IMR-90 (cell line): ENCODE measurements around the gene TOGARAM2. TPM values are rescaled to one million over a fixed set of nuclear protein-coding genes. Genes with fewer than 3 reads are reported as not detected.

Experiments used
- ATAC-seq: fragments of 200-7000 bp; cut with Tn5 transposase; 2 replicates; pipeline ENCODE4 v1.9.1; 2020; ENCODE audit warnings: low read depth, mild to moderate bottlenecking, moderate library complexity
- BruUV-seq: library from RNA; stranded (reverse); fragments of 400-500 nt; replicated peaks from 2 replicates; lab custom pipeline; 2021; lab: Mats Ljungman, UMichigan
- CTCF ChIA-PET: fragments of 300-600 bp; formaldehyde crosslinking; extraction: SDS; loops from one replicate; lab custom pipeline; 2021; ENCODE audit warnings: antibody characterized with exemption; lab: Yijun Ruan, JAX
- POLR2A ChIA-PET: fragments of 300-600 bp; sonication (Branson Sonifier 250); formaldehyde crosslinking; loops from one replicate; lab custom pipeline; 2022; ENCODE audit warnings: antibody characterized with exemption; ENCODE audit not compliant: unreplicated experiment; lab: Charles Lee
- DNase-seq: peaks from one replicate; pipeline ENCODE4 v3.0.0; 2013
- H2AFZ ChIP-seq: replicated peaks from 2 replicates; pipeline ENCODE3; 2013; ENCODE audit warnings: low read length, mild to moderate bottlenecking; ENCODE audit not compliant: poor library complexity
- H2AK5ac ChIP-seq: 2 replicates; pipeline ENCODE4 v1.6.1; 2013; ENCODE audit warnings: low read depth, low read length, inconsistent platforms
- H2AK9ac ChIP-seq: replicated peaks from 2 replicates; pipeline ENCODE3; 2013; ENCODE audit warnings: mild to moderate bottlenecking, low read depth, low read length, moderate library complexity; ENCODE audit not compliant: poor library complexity
- H2BK120ac ChIP-seq: 2 replicates; pipeline ENCODE4 v1.6.1; 2013; ENCODE audit warnings: low read depth, low read length, inconsistent platforms
- H2BK15ac ChIP-seq: 3 replicates; pipeline ENCODE4 v1.6.1; 2013; ENCODE audit warnings: low read depth, low read length, inconsistent platforms
- H2BK20ac ChIP-seq: 2 replicates; pipeline ENCODE4 v1.6.1; 2013; ENCODE audit warnings: low read depth, mild to moderate bottlenecking, inconsistent platforms, low read length, moderate library complexity
- H2BK5ac ChIP-seq: 2 replicates; pipeline ENCODE4 v1.6.1; 2013; ENCODE audit warnings: mild to moderate bottlenecking, low read depth, low read length, inconsistent platforms; ENCODE audit not compliant: poor library complexity, severe bottlenecking
- H3K14ac ChIP-seq: replicated peaks from 2 replicates; pipeline ENCODE4 v1.6.1; 2013; ENCODE audit warnings: low read depth, low read length, inconsistent platforms
- H3K18ac ChIP-seq: 2 replicates; pipeline ENCODE4 v1.6.1; 2013; ENCODE audit warnings: low read depth, low read length, control low read depth
- H3K23ac ChIP-seq: 2 replicates; pipeline ENCODE4 v1.6.1; 2013; ENCODE audit warnings: low read depth, low read length, inconsistent platforms
- H3K27ac ChIP-seq: 2 replicates; pipeline ENCODE4 v1.5.1; 2013; ENCODE audit warnings: mild to moderate bottlenecking, control low read depth, low read length; ENCODE audit not compliant: insufficient read depth
- H3K27me3 ChIP-seq: 2 replicates; pipeline ENCODE4 v1.6.1; 2013; ENCODE audit warnings: low read length; ENCODE audit not compliant: control insufficient read depth, insufficient read depth
- H3K36me3 ChIP-seq: 2 replicates; pipeline ENCODE4 v1.6.1; 2013; ENCODE audit warnings: low read length, mixed read lengths; ENCODE audit not compliant: control insufficient read depth, insufficient read depth
- H3K4ac ChIP-seq: 2 replicates; pipeline ENCODE4 v1.6.1; 2013; ENCODE audit warnings: low read depth, low read length, inconsistent platforms
- H3K4me1 ChIP-seq: 2 replicates; pipeline ENCODE4 v1.6.1; 2013; ENCODE audit warnings: low read length, mixed read lengths; ENCODE audit not compliant: control insufficient read depth, insufficient read depth
- H3K4me2 ChIP-seq: 2 replicates; pipeline ENCODE4 v1.6.1; 2013; ENCODE audit warnings: low read depth, mild to moderate bottlenecking, control low read depth, low read length, moderate library complexity
- H3K4me3 ChIP-seq: 2 replicates; pipeline ENCODE4 v1.5.1; 2013; ENCODE audit warnings: low read depth, mild to moderate bottlenecking, control low read depth, low read length, moderate library complexity; ENCODE audit not compliant: insufficient read depth
- H3K56ac ChIP-seq: 2 replicates; pipeline ENCODE4 v1.6.1; 2013; ENCODE audit warnings: low read length, inconsistent platforms; ENCODE audit not compliant: insufficient read depth; ENCODE audit errors: extremely low read depth
- H3K79me1 ChIP-seq, 2 experiments: 2 replicates each; pipeline ENCODE4 v1.6.1; 2013; ENCODE audit warnings: low read length in 2 of 2, inconsistent platforms in 1 of 2, low read depth in 1 of 2
- H3K9ac ChIP-seq: 2 replicates; pipeline ENCODE4 v1.6.1; 2013; ENCODE audit warnings: low read depth, low read length, control low read depth
- H3K9me1 ChIP-seq: 2 replicates; pipeline ENCODE4 v1.6.1; 2013; ENCODE audit warnings: low read length, inconsistent platforms; ENCODE audit not compliant: insufficient read depth
- H3K9me3 ChIP-seq: 2 replicates; pipeline ENCODE4 v1.6.1; 2013; ENCODE audit warnings: low read length; ENCODE audit not compliant: control insufficient read depth, insufficient read depth
- H4K20me1 ChIP-seq: 2 replicates; pipeline ENCODE4 v1.6.1; 2013; ENCODE audit warnings: low read length, inconsistent platforms; ENCODE audit not compliant: insufficient read depth
- H4K5ac ChIP-seq: 2 replicates; pipeline ENCODE4 v1.6.1; 2013; ENCODE audit warnings: mild to moderate bottlenecking, low read depth, low read length, control low read depth
- H4K8ac ChIP-seq, 2 experiments: 2 replicates each; pipeline ENCODE4 v1.6.1; 2013; ENCODE audit warnings: low read depth in 2 of 2, low read length in 2 of 2, control low read depth in 1 of 2, inconsistent platforms in 1 of 2
- H4K91ac ChIP-seq: 2 replicates; pipeline ENCODE4 v1.6.1; 2013; ENCODE audit warnings: low read depth, low read length, inconsistent platforms; ENCODE audit not compliant: insufficient read depth
- BHLHE40 ChIP-seq: fragments of 150-350 bp; IDR thresholded peaks from 2 replicates; pipeline ENCODE4 v1.6.1; 2016; ENCODE audit warnings: mild to moderate bottlenecking, low read depth, low read length
- CEBPB ChIP-seq: IDR thresholded peaks from 2 replicates; pipeline ENCODE4 v1.6.1; 2012; ENCODE audit warnings: low read depth, low read length, improper control_type of control experiment
- FOS ChIP-seq: fragments of 150-350 bp; IDR thresholded peaks from 2 replicates; pipeline ENCODE4 v1.6.1; 2016; ENCODE audit warnings: low read depth, low read length
- MAFK ChIP-seq: IDR thresholded peaks from 2 replicates; pipeline ENCODE4 v1.6.1; 2012; ENCODE audit warnings: low read depth, low read length, improper control_type of control experiment
- NFE2L2 ChIP-seq: fragments of 150-350 bp; IDR thresholded peaks from 2 replicates; pipeline ENCODE4 v1.6.1; 2016; ENCODE audit warnings: low read depth, mild to moderate bottlenecking, low read length
- POLR2A ChIP-seq: IDR thresholded peaks from 2 replicates; pipeline ENCODE4 v1.6.1; 2012; ENCODE audit warnings: mild to moderate bottlenecking, low read depth, low read length
- RFX5 ChIP-seq: IDR thresholded peaks from 2 replicates; pipeline ENCODE4 v1.8.0; 2012; ENCODE audit warnings: low read depth, mild to moderate bottlenecking, low read length, moderate library complexity
- WGBS, 2 experiments: methylation state at CpG; one replicate each; pipeline versions ENCODE4 v1.1.5 to v1.1.7; 2013; ENCODE audit warnings: missing lambda C conversion rate in 2 of 2; ENCODE audit not compliant: insufficient read length in 1 of 2; ENCODE audit errors: extremely low coverage in 2 of 2; 5-methylcytosine and 5-hydroxymethylcytosine counted together
- dilution Hi-C: fragments of 300-500 bp; cut with HindIII; formaldehyde crosslinking; loops from one replicate; pipeline ENCODE4 v1.14.3; 2018; ENCODE audit warnings: low sequenced_read_pairs; ENCODE audit not compliant: unreplicated experiment
- in situ Hi-C: fragments of 300-500 bp; cut with MboI; formaldehyde crosslinking; loops from 3 replicates; pipeline ENCODE4 v1.14.3; 2019; ENCODE audit warnings: low sequenced_read_pairs, inconsistent platforms, mixed read lengths
- intact Hi-C: fragments of 100-400 bp; cut with micrococcal nuclease; formaldehyde crosslinking; loops from 2 replicates; pipeline ENCODE4 v1.10.0; 2022
- polyA plus RNA-seq, 3 experiments: library from polyadenylated mRNA; depleted of rRNA; stranded (reverse); fragments of >200 nt; gene quantifications; 2 replicates each; pipeline ENCODE4 v1.2.3, GENCODE V29; 2012; ENCODE audit warnings: low replicate concordance in 1 of 3
- total RNA-seq: library from RNA; depleted of rRNA; stranded (reverse); fragments of >200 nt; gene quantifications from 2 replicates; pipeline ENCODE4 v1.2.3, GENCODE V29; 2012
- TF ChIP-seq, protein P1 (sequence below): fragments of 150-350 bp; IDR thresholded peaks from 2 replicates; pipeline ENCODE4 v1.6.1; 2016; ENCODE audit warnings: low read depth, mild to moderate bottlenecking, low read length, moderate library complexity, borderline replicate concordance
- TF ChIP-seq, protein P2 (sequence below): conservative IDR thresholded peaks from 2 replicates; pipeline ENCODE4 v1.5.1; 2012; ENCODE audit warnings: mild to moderate bottlenecking, low read depth, low read length, improper control_type of control experiment
- TF ChIP-seq, protein P3 (sequence below): fragments of 150-350 bp; IDR thresholded peaks from 2 replicates; pipeline ENCODE4 v1.6.1; 2017; ENCODE audit warnings: mild to moderate bottlenecking, antibody characterized with exemption, low read length, low read depth

The TOGARAM2 gene
- total and polyA plus RNA-seq, 2 of the 4 experiments (the other 2 are of a cell fraction) = under 0.01 to 0.38 TPM

DNA sequence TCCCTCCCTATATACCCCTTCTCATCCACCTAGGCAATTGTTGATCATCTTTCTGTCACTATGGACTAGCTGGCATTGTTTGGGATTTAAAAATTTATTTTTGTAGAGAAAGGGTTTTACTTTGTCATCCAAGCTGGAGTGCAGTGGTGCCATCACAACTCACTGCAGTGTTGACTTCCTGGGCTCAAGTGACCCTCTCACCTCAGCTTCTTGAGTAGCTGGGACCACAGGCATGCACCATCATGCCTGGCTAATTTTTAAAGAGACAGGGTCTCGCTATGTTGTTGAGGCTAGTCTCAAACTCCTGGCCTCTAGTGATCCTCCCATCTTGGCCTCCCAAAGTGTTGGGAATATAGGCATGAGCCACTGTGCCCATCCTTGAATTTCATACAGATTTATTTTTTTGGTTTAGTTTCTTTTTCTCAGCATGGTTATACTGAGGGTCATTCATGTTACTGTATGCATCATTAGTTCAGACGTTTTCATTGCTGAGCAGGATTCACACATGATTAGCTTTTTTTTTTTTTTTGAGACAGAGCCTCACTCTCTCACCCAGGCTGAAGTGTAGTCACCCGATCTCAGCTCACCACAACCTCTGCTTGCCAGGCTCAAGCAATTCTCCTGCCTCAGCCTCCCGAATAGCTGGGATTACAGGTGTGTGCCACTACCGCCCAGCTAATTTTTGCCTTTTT is 101.9 kb downstream of the TOGARAM2 start:
- no peak overlapping the region for H3K56ac ChIP-seq
- no peak overlapping the region for H3K18ac ChIP-seq
- TF ChIP-seq POLR2A = no peak
- TF ChIP-seq, protein P1, sequence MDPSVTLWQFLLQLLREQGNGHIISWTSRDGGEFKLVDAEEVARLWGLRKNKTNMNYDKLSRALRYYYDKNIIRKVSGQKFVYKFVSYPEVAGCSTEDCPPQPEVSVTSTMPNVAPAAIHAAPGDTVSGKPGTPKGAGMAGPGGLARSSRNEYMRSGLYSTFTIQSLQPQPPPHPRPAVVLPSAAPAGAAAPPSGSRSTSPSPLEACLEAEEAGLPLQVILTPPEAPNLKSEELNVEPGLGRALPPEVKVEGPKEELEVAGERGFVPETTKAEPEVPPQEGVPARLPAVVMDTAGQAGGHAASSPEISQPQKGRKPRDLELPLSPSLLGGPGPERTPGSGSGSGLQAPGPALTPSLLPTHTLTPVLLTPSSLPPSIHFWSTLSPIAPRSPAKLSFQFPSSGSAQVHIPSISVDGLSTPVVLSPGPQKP = no peak
- TF ChIP-seq, protein P2, sequence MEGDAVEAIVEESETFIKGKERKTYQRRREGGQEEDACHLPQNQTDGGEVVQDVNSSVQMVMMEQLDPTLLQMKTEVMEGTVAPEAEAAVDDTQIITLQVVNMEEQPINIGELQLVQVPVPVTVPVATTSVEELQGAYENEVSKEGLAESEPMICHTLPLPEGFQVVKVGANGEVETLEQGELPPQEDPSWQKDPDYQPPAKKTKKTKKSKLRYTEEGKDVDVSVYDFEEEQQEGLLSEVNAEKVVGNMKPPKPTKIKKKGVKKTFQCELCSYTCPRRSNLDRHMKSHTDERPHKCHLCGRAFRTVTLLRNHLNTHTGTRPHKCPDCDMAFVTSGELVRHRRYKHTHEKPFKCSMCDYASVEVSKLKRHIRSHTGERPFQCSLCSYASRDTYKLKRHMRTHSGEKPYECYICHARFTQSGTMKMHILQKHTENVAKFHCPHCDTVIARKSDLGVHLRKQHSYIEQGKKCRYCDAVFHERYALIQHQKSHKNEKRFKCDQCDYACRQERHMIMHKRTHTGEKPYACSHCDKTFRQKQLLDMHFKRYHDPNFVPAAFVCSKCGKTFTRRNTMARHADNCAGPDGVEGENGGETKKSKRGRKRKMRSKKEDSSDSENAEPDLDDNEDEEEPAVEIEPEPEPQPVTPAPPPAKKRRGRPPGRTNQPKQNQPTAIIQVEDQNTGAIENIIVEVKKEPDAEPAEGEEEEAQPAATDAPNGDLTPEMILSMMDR = no peak
- no peak for TF ChIP-seq RFX5
- no peak for TF ChIP-seq CEBPB
- no peak for TF ChIP-seq BHLHE40
- TF ChIP-seq, protein P3, sequence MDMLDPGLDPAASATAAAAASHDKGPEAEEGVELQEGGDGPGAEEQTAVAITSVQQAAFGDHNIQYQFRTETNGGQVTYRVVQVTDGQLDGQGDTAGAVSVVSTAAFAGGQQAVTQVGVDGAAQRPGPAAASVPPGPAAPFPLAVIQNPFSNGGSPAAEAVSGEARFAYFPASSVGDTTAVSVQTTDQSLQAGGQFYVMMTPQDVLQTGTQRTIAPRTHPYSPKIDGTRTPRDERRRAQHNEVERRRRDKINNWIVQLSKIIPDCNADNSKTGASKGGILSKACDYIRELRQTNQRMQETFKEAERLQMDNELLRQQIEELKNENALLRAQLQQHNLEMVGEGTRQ = no peak
- TF ChIP-seq MAFK = no peak
- TF ChIP-seq FOS = no peak
- no peak for TF ChIP-seq NFE2L2
- H2BK5ac ChIP-seq = no peak overlapping the region
- ChIA-PET CTCF (interaction anchor here (0.6 kb wide), 1 partner anchor 26 kb away, joined by 5 read pairs; no protein-coding TSS in a partner anchor), POLR2A (no interaction called here)
- no peak overlapping the region for H3K23ac ChIP-seq
- no peak overlapping the region for H2BK120ac ChIP-seq
- H3K79me1 ChIP-seq = no peaks in the 10 kb centered on the region
- H4K20me1 ChIP-seq = no peaks in the 10 kb centered on the region
- 75% methylated on average over 2 of the region's 5 CpGs; no CpG with 5 or more reads in 1 of the 2 experiments for WGBS, 2 experiments
- no peaks in the 10 kb centered on the region for H3K27me3 ChIP-seq
- H3K36me3 ChIP-seq = no peaks in the 10 kb centered on the region
- H3K4me3 ChIP-seq = no peak overlapping the region
- H4K8ac ChIP-seq = no peak overlapping the region
- no peak overlapping the region for H3K4me2 ChIP-seq
- in situ Hi-C loops (no loop called here), dilution Hi-C loops (no loop called here), intact Hi-C loops (no loop called here)
- no peak overlapping the region for H2AFZ ChIP-seq
- H3K9ac ChIP-seq = no peak overlapping the region
- DNase-seq (no peak), ATAC-seq (no peak)
- no peak overlapping the region for H4K91ac ChIP-seq
- H3K14ac ChIP-seq = no peak overlapping the region
- no peaks in the 10 kb centered on the region for H3K9me1 ChIP-seq
- no peak overlapping the region for H4K5ac ChIP-seq
- no peaks in the 10 kb centered on the region for H3K4me1 ChIP-seq
- H2AK9ac ChIP-seq = no peak overlapping the region
- no peak overlapping the region for H2AK5ac ChIP-seq
- no peak overlapping the region for H3K27ac ChIP-seq
- H3K9me3 ChIP-seq = peaks cover 11% of the 10 kb centered on the region
- no peak overlapping the region for H2BK15ac ChIP-seq
- no peak overlapping the region for H3K4ac ChIP-seq
- no peak overlapping the region for H2BK20ac ChIP-seq
- no TSS peak for BruUV-seq
